GM12878 (cell line): ENCODE data around the gene APLP1. TPM values are rescaled to one million over a fixed set of nuclear protein-coding genes. Genes with fewer than 3 reads are reported as not detected.

ENCODE experiments used
- BMI1 ChIP-seq: fragments of 450-650 bp; IDR thresholded peaks from 2 replicates; pipeline ENCODE4 v1.6.1; 2016; ENCODE audit warnings: mild to moderate bottlenecking, moderate library complexity, borderline replicate concordance
- CEBPB ChIP-seq, 2 experiments: fragments of 150-350 bp in 1 of 2; IDR thresholded peaks; 2 replicates each; pipeline ENCODE4 v1.6.1; 2012 to 2014; ENCODE audit warnings: low read depth in 2 of 2, low read length in 2 of 2, borderline replicate concordance in 1 of 2, inconsistent platforms in 1 of 2
- IKZF1 ChIP-seq: fragments of 450-650 bp; conservative IDR thresholded peaks from 2 replicates; pipeline ENCODE4 v1.6.1; 2017; ENCODE audit warnings: antibody characterized with exemption, mild to moderate bottlenecking
- IKZF2 ChIP-seq, 2 experiments: fragments of 450-650 bp; IDR thresholded peaks; 2 replicates each; pipeline ENCODE4 v1.6.1; 2017; ENCODE audit warnings: mild to moderate bottlenecking in 2 of 2, moderate library complexity in 2 of 2
- IRF5 ChIP-seq: fragments of 450-650 bp; IDR thresholded peaks from 2 replicates; pipeline ENCODE4 v1.6.1; 2017; ENCODE audit warnings: borderline replicate concordance
- MLLT1 ChIP-seq: fragments of 450-650 bp; IDR thresholded peaks from 2 replicates; pipeline ENCODE4 v1.6.1; 2016; ENCODE audit warnings: mild to moderate bottlenecking
- MXI1 ChIP-seq: fragments of 150-350 bp; IDR thresholded peaks from 2 replicates; pipeline ENCODE4 v1.6.1; 2011; ENCODE audit warnings: low read depth, mild to moderate bottlenecking, inconsistent platforms, low read length, improper control_type of control experiment
- NBN ChIP-seq: fragments of 450-650 bp; IDR thresholded peaks from 2 replicates; pipeline ENCODE4 v1.6.1; 2016
- RELA ChIP-seq: fragments of 450-650 bp; IDR thresholded peaks from 2 replicates; pipeline ENCODE4 v1.8.0; 2014; ENCODE audit warnings: borderline replicate concordance; ENCODE audit not compliant: partially characterized antibody
- SREBF2 ChIP-seq: IDR thresholded peaks from 2 replicates; pipeline ENCODE4 v1.6.1; 2012; ENCODE audit warnings: mild to moderate bottlenecking, low read length
- STAT1 ChIP-seq: fragments of 450-650 bp; conservative IDR thresholded peaks from 2 replicates; pipeline ENCODE4 v1.6.1; 2014; ENCODE audit warnings: antibody characterized with exemption, mild to moderate bottlenecking
- ZNF217 ChIP-seq: fragments of 450-650 bp; IDR thresholded peaks from 2 replicates; pipeline ENCODE4 v1.6.1; 2017; ENCODE audit warnings: antibody characterized with exemption, mild to moderate bottlenecking
- ZNF384 ChIP-seq: IDR thresholded peaks from 2 replicates; pipeline ENCODE4 v1.6.1; 2012; ENCODE audit warnings: low read depth, mild to moderate bottlenecking, low read length, improper control_type of control experiment, borderline replicate concordance
- polyA plus RNA-seq, 11 experiments: library from polyadenylated mRNA; depleted of rRNA in 4 of 11; unstranded in 6 of 11; stranded (reverse) in 5 of 11; fragments of >200 nt; fragmentation: Nextera tagmentation in 4 of 11; fragmentation: Illumina TruSeq in 1 of 11; extraction: Ambion mirVana in 4 of 11; extraction: Trizol in 1 of 11; gene quantifications; 1 replicate in 1 of 11; 2 replicates in 10 of 11; pipeline versions ENCODE4 v1.2.1 to v1.2.3, GENCODE V29; 2011 to 2016; ENCODE audit warnings: inconsistent platforms in 2 of 11, missing spikeins in 2 of 11, low read depth in 1 of 11
- total RNA-seq, 4 experiments: library from RNA; depleted of rRNA in 3 of 4; stranded (reverse); fragments of >200 nt in 3 of 4; fragmentation: Illumina TruSeq in 1 of 4; extraction: Trizol in 1 of 4; gene quantifications; 2 replicates each; pipeline versions ENCODE4 v1.2.1 to v1.2.3, GENCODE V29; 2013 to 2021

APLP1 gene
- total and polyA plus RNA-seq, 10 of the 15 experiments (the other 5 are each of a cell fraction or from before 2014, with no cell fraction given) = 0.07 to 2.2 (median 0.91) TPM; not detected in 1

- TF ChIP-seq MXI1 (no peak), ZNF384 (no peak), IKZF1 (no peak), ZNF217 (no peak), IKZF2 (IDR thresholded peaks at IDR 0.05) (no peak), CEBPB (IDR thresholded peaks at IDR 0.05; ENCODE audit: borderline replicate concordance in 1 of 2, low read depth in 2 of 2, low read length in 2 of 2) (no peak), SREBF2 (no peak), STAT1 (no peak), IRF5 (no peak), BMI1 (no peak), RELA (no peak), MLLT1 (no peak), NBN (no peak)
- TF ChIP-seq, all 136 proteins: peak for 0
These were observed 10.7 kb downstream of the APLP1 start (continued) for GRCh38 chr19:35879068-35879467.
